GM19099 (cell line): Measurements from ENCODE around the gene MFN2.

Experiments
- POLR2A ChIP-seq: IDR thresholded peaks from 3 replicates; pipeline ENCODE4 v1.6.1; 2011; ENCODE audit warnings: low read depth; ENCODE audit not compliant: insufficient read length; ENCODE audit errors: extremely low read depth

The MFN2 gene

GRCh38 chr1:11955221-11955620 is 25.0 kb upstream of the MFN2 start:
- no peak for TF ChIP-seq POLR2A

GRCh38 chr1:11957398-11957797 is 22.8 kb upstream of the MFN2 start:
- TF ChIP-seq POLR2A: no peak

GRCh38 chr1:11957897-11958296 is 22.3 kb upstream of the MFN2 start:
- TF ChIP-seq POLR2A: no peak

GRCh38 chr1:11960276-11960675 is 20.0 kb upstream of the MFN2 start:
- TF ChIP-seq POLR2A: no peak

- TF ChIP-seq POLR2A: no peak
These were observed 19.5 kb upstream of the MFN2 start for GRCh38 chr1:11960715-11961114.

- TF ChIP-seq POLR2A: no peak
These were observed 19.0 kb upstream of the MFN2 start for GRCh38 chr1:11961230-11961629.

GRCh38 chr1:11963622-11964021 is 16.6 kb upstream of the MFN2 start:
- no peak for TF ChIP-seq POLR2A

- no peak for TF ChIP-seq POLR2A
These were observed 15.6 kb upstream of the MFN2 start for GRCh38 chr1:11964656-11965055.

- TF ChIP-seq POLR2A: no peak
These were observed 13.2 kb upstream of the MFN2 start for GRCh38 chr1:11967028-11967547.

GRCh38 chr1:11970441-11971185 is 9.6 kb upstream of the MFN2 start:
- TF ChIP-seq POLR2A: no peak

GRCh38 chr1:11977625-11978024 is 2.6 kb upstream of the MFN2 start:
- TF ChIP-seq POLR2A: no peak

GRCh38 chr1:11978301-11978700 is 1.9 kb upstream of the MFN2 start:
- no peak for TF ChIP-seq POLR2A

GRCh38 chr1:11979028-11979850 is 1.0 kb upstream of the MFN2 start:
- no peak for TF ChIP-seq POLR2A

- no peak for TF ChIP-seq POLR2A
These were observed 380 bp downstream of the MFN2 start for GRCh38 chr1:11980676-11980972.

- no peak for TF ChIP-seq POLR2A
These were observed 1.2 kb downstream of the MFN2 start for GRCh38 chr1:11981378-11982009.

GRCh38 chr1:11982010-11982392 is 1.8 kb downstream of the MFN2 start:
- no peak for TF ChIP-seq POLR2A
